A549 (cell line): ENCODE measurements around the gene PLPP6.

Experiments used
- CTCF ChIP-seq: fragments of >200 bp; sonication (Bioruptor Twin); formaldehyde crosslinking; IDR thresholded peaks from 3 replicates; pipeline ENCODE4 v1.5.1; 2016
- EP300 ChIP-seq, 2 experiments: fragments of >200 bp; sonication (Bioruptor Twin); formaldehyde crosslinking; IDR thresholded peaks; 2 replicates in 1 of 2; 3 replicates in 1 of 2; pipeline ENCODE4 v1.6.1; 2016 to 2017
- MAFK ChIP-seq: fragments of 450-650 bp; IDR thresholded peaks from 2 replicates; pipeline ENCODE4 v1.6.1; 2014; ENCODE audit not compliant: partially characterized antibody
- MYC ChIP-seq: IDR thresholded peaks from 2 replicates; pipeline ENCODE4 v1.6.1; 2012; ENCODE audit warnings: mild to moderate bottlenecking, inconsistent platforms, low read length, improper control_type of control experiment, borderline replicate concordance
- POLR2A ChIP-seq: IDR thresholded peaks from 2 replicates; pipeline ENCODE4 v1.6.1; 2012; ENCODE audit warnings: mild to moderate bottlenecking, low read length
- POLR2AphosphoS2 ChIP-seq: conservative IDR thresholded peaks from 2 replicates; pipeline ENCODE4 v1.6.1; 2012; ENCODE audit warnings: low read length, improper control_type of control experiment, inconsistent platforms

- TF ChIP-seq POLR2A (no peak), CTCF (no peak), POLR2AphosphoS2 (no peak), MYC (no peak), MAFK (no peak), EP300 (IDR thresholded peaks at IDR 0.05) (no peak)
These were observed 1.1 kb downstream of the PLPP6 start for GRCh38 chr9:4662989-4663792.
